Trophoblast cell (in vitro differentiated cells and primary cell): Measurements from ENCODE around the gene IL23R.
"Not testable (repeated sequence)": the region's sequence is repeated elsewhere in the genome, so short reads cannot be mapped to it uniquely, and the experiment has no call there.

Experiments used
- DNase-seq, 2 donors: peaks; one replicate each; pipeline ENCODE4 v3.0.0-alpha.2; 2016
- H2AFZ ChIP-seq: 2 replicates; pipeline ENCODE4 v1.6.1; 2013; ENCODE audit warnings: low read length, moderate library complexity, mild to moderate bottlenecking; ENCODE audit not compliant: insufficient read depth, poor library complexity
- H2AK5ac ChIP-seq: 2 replicates; pipeline ENCODE4 v1.6.1; 2013; ENCODE audit warnings: mild to moderate bottlenecking, low read length
- H2BK120ac ChIP-seq: 2 replicates; pipeline ENCODE4 v1.6.1; 2013; ENCODE audit warnings: low read length, mild to moderate bottlenecking, moderate library complexity; ENCODE audit not compliant: insufficient read depth, poor library complexity
- H2BK12ac ChIP-seq: 2 replicates; pipeline ENCODE4 v1.6.1; 2013; ENCODE audit warnings: mild to moderate bottlenecking, low read length, moderate library complexity
- H2BK5ac ChIP-seq: 2 replicates; pipeline ENCODE4 v1.6.1; 2013; ENCODE audit warnings: low read length, low read depth, moderate library complexity, mild to moderate bottlenecking; ENCODE audit not compliant: poor library complexity
- H3K14ac ChIP-seq: 2 replicates; pipeline ENCODE4 v1.6.1; 2013; ENCODE audit warnings: mild to moderate bottlenecking, low read length
- H3K18ac ChIP-seq: 2 replicates; pipeline ENCODE4 v1.6.1; 2013; ENCODE audit warnings: mild to moderate bottlenecking, low read length
- H3K23ac ChIP-seq: 2 replicates; pipeline ENCODE4 v1.6.1; 2013; ENCODE audit warnings: low read length
- H3K27ac ChIP-seq: 2 replicates; pipeline ENCODE4 v1.5.1; 2013; ENCODE audit warnings: low read depth, mild to moderate bottlenecking, inconsistent platforms, low read length, moderate library complexity
- H3K27me3 ChIP-seq: 2 replicates; pipeline ENCODE4 v1.6.1; 2013; ENCODE audit warnings: inconsistent platforms, mild to moderate bottlenecking, low read length, moderate library complexity; ENCODE audit not compliant: insufficient read depth
- H3K36me3 ChIP-seq, 2 experiments: 1 replicate in 1 of 2; 2 replicates in 1 of 2; pipeline ENCODE4 v1.6.1; 2013; ENCODE audit warnings: low read length in 2 of 2, mild to moderate bottlenecking in 2 of 2, moderate library complexity in 1 of 2; ENCODE audit not compliant: insufficient read depth in 2 of 2, control insufficient read depth in 1 of 2
- H3K4ac ChIP-seq: 2 replicates; pipeline ENCODE4 v1.6.1; 2013; ENCODE audit warnings: low read depth, mild to moderate bottlenecking, low read length, moderate library complexity
- H3K4me1 ChIP-seq, 2 experiments: 1 replicate in 1 of 2; 2 replicates in 1 of 2; pipeline ENCODE4 v1.6.1; 2013; ENCODE audit warnings: low read length in 2 of 2, mild to moderate bottlenecking in 2 of 2, moderate library complexity in 1 of 2; ENCODE audit not compliant: insufficient read depth in 2 of 2, control insufficient read depth in 1 of 2
- H3K4me2 ChIP-seq: 2 replicates; pipeline ENCODE4 v1.6.1; 2013; ENCODE audit warnings: inconsistent platforms, mild to moderate bottlenecking, low read length, moderate library complexity
- H3K4me3 ChIP-seq: 2 replicates; pipeline ENCODE4 v1.5.1; 2013; ENCODE audit warnings: mild to moderate bottlenecking, low read depth, low read length, inconsistent platforms
- H3K79me1 ChIP-seq: one replicate; pipeline ENCODE4 v1.6.1; 2013; ENCODE audit warnings: low read length
- H3K79me2 ChIP-seq: 2 replicates; pipeline ENCODE4 v1.6.1; 2013; ENCODE audit warnings: low read length, mild to moderate bottlenecking; ENCODE audit not compliant: control insufficient read depth, insufficient read depth, poor library complexity
- H3K9ac ChIP-seq: 2 replicates; pipeline ENCODE4 v1.6.1; 2013; ENCODE audit warnings: mild to moderate bottlenecking, low read length
- H3K9me3 ChIP-seq: 2 replicates; pipeline ENCODE4 v1.6.1; 2013; ENCODE audit warnings: low read depth, mild to moderate bottlenecking, control low read depth, inconsistent platforms, low read length; ENCODE audit not compliant: insufficient read depth
- H4K12ac ChIP-seq: 2 replicates; pipeline ENCODE4 v1.6.1; 2013; ENCODE audit warnings: low read depth, mild to moderate bottlenecking, low read length, moderate library complexity
- H4K8ac ChIP-seq: 2 replicates; pipeline ENCODE4 v1.6.1; 2013; ENCODE audit warnings: low read depth, mild to moderate bottlenecking, low read length, moderate library complexity
- H4K91ac ChIP-seq: one replicate; pipeline ENCODE4 v1.6.1; 2013; ENCODE audit warnings: low read depth, mild to moderate bottlenecking, low read length, moderate library complexity
- WGBS: extraction: QIAGEN DNeasy Blood & Tissue Kit; methylation state at CpG from one replicate; pipeline ENCODE4 v1.1.7; 2013; ENCODE audit warnings: missing lambda C conversion rate; ENCODE audit not compliant: insufficient read length, insufficient coverage; ENCODE audit errors: extremely low coverage; 5-methylcytosine and 5-hydroxymethylcytosine counted together

The IL23R gene

GRCh38 chr1:67138813-67139499, 27.3 kb upstream of the IL23R start:
- no peak overlapping the region for H3K18ac ChIP-seq
- H3K4me3 ChIP-seq, result no peak overlapping the region
- H3K9me3 ChIP-seq, result no peaks in the 10 kb centered on the region
- no peak overlapping the region for H2AK5ac ChIP-seq
- no peaks in the 10 kb centered on the region for H3K27me3 ChIP-seq
- H3K4ac ChIP-seq, result no peak overlapping the region
- H3K14ac ChIP-seq, result no peak overlapping the region
- DNase-seq, result no peak
- no peak overlapping the region for H4K91ac ChIP-seq
- no peak overlapping the region for H2BK120ac ChIP-seq
- no peaks in the 10 kb centered on the region for H3K4me1 ChIP-seq
- no peak overlapping the region for H2BK5ac ChIP-seq
- H4K8ac ChIP-seq, result no peak overlapping the region
- H3K79me2 ChIP-seq, result no peaks in the 10 kb centered on the region
- H3K79me1 ChIP-seq, result no peaks in the 10 kb centered on the region
- no peak overlapping the region for H3K9ac ChIP-seq
- no peak overlapping the region for H2AFZ ChIP-seq
- H3K4me2 ChIP-seq, result no peak overlapping the region
- no peak overlapping the region for H3K23ac ChIP-seq
- no peak overlapping the region for H3K27ac ChIP-seq
- no CpG with 5 or more reads among the region's 3 CpGs for WGBS
- H3K36me3 ChIP-seq, result no peaks in the 10 kb centered on the region
- H2BK12ac ChIP-seq, result no peak overlapping the region
- H4K12ac ChIP-seq, result no peak overlapping the region

GRCh38 chr1:67140460-67140859, 25.8 kb upstream of the IL23R start:
- no peaks in the 10 kb centered on the region for H3K9me3 ChIP-seq
- H2BK12ac ChIP-seq, result no peak overlapping the region
- no peak overlapping the region for H2AFZ ChIP-seq
- H3K36me3 ChIP-seq, result no peaks in the 10 kb centered on the region
- no peak overlapping the region for H4K8ac ChIP-seq
- H3K4me1 ChIP-seq, result no peaks in the 10 kb centered on the region
- H2AK5ac ChIP-seq, result no peak overlapping the region
- no peak overlapping the region for H3K27ac ChIP-seq
- H3K79me1 ChIP-seq, result no peaks in the 10 kb centered on the region
- no peak overlapping the region for H3K18ac ChIP-seq
- no peak overlapping the region for H3K4ac ChIP-seq
- H3K4me3 ChIP-seq, result no peak overlapping the region
- no peaks in the 10 kb centered on the region for H3K27me3 ChIP-seq
- H4K91ac ChIP-seq, result no peak overlapping the region
- no peak overlapping the region for H2BK120ac ChIP-seq
- no peak overlapping the region for H3K14ac ChIP-seq
- H3K9ac ChIP-seq, result no peak overlapping the region
- WGBS, result no CpG with 5 or more reads among the region's 2 CpGs
- H2BK5ac ChIP-seq, result no peak overlapping the region
- no peak overlapping the region for H3K4me2 ChIP-seq
- H3K79me2 ChIP-seq, result no peaks in the 10 kb centered on the region
- no peak overlapping the region for H4K12ac ChIP-seq
- H3K23ac ChIP-seq, result no peak overlapping the region
- no peak for DNase-seq

- H3K36me3 ChIP-seq, H2AK5ac ChIP-seq, H2AFZ ChIP-seq, H3K79me2 ChIP-seq, H3K23ac ChIP-seq, H4K8ac ChIP-seq, H3K14ac ChIP-seq, H3K4me1 ChIP-seq, H2BK12ac ChIP-seq, H3K9me3 ChIP-seq, H3K27ac ChIP-seq, H3K79me1 ChIP-seq, H3K18ac ChIP-seq, H3K4me3 ChIP-seq, H3K9ac ChIP-seq, H4K12ac ChIP-seq, H3K27me3 ChIP-seq, H4K91ac ChIP-seq, H3K4ac ChIP-seq, H3K4me2 ChIP-seq, H2BK120ac ChIP-seq, DNase-seq, H2BK5ac ChIP-seq: not testable (repeated sequence)
- WGBS, result no CpG with 5 or more reads among the region's 3 CpGs
Observed at GRCh38 chr1:67141832-67142231, 24.4 kb upstream of the IL23R start.

GRCh38 chr1:67142931-67143330, 23.3 kb upstream of the IL23R start:
- no peak overlapping the region for H2AFZ ChIP-seq
- H3K4me3 ChIP-seq, result no peak overlapping the region
- H4K91ac ChIP-seq, result no peak overlapping the region
- H3K79me2 ChIP-seq, result no peaks in the 10 kb centered on the region
- H3K14ac ChIP-seq, result no peak overlapping the region
- no peak overlapping the region for H3K27ac ChIP-seq
- H3K4me1 ChIP-seq, result no peaks in the 10 kb centered on the region
- H3K4me2 ChIP-seq, result no peak overlapping the region
- no peak overlapping the region for H4K12ac ChIP-seq
- no peaks in the 10 kb centered on the region for H3K9me3 ChIP-seq
- H3K4ac ChIP-seq, result no peak overlapping the region
- no peak overlapping the region for H3K9ac ChIP-seq
- H3K23ac ChIP-seq, result no peak overlapping the region
- no peak for DNase-seq
- no peak overlapping the region for H2BK12ac ChIP-seq
- H3K18ac ChIP-seq, result no peak overlapping the region
- no peak overlapping the region for H2AK5ac ChIP-seq
- WGBS, result no CpG with 5 or more reads among the region's 3 CpGs
- H3K79me1 ChIP-seq, result no peaks in the 10 kb centered on the region
- no peak overlapping the region for H2BK120ac ChIP-seq
- no peak overlapping the region for H2BK5ac ChIP-seq
- no peaks in the 10 kb centered on the region for H3K36me3 ChIP-seq
- no peaks in the 10 kb centered on the region for H3K27me3 ChIP-seq
- no peak overlapping the region for H4K8ac ChIP-seq
